DMS79 (cell line): ENCODE results near the gene ARHGAP11A.

Source experiments
- DNase-seq: peaks from one replicate; lab custom pipeline; 2025; lab: John Stamatoyannopoulos, UW

Gene ARHGAP11A

GRCh38 chr15:32657198-32657883, 42.0 kb downstream of the ARHGAP11A start:
- DNase-seq: no peak

- DNase-seq: no peak
Observed at GRCh38 chr15:32657941-32658340, 42.6 kb downstream of the ARHGAP11A start.

DNA sequence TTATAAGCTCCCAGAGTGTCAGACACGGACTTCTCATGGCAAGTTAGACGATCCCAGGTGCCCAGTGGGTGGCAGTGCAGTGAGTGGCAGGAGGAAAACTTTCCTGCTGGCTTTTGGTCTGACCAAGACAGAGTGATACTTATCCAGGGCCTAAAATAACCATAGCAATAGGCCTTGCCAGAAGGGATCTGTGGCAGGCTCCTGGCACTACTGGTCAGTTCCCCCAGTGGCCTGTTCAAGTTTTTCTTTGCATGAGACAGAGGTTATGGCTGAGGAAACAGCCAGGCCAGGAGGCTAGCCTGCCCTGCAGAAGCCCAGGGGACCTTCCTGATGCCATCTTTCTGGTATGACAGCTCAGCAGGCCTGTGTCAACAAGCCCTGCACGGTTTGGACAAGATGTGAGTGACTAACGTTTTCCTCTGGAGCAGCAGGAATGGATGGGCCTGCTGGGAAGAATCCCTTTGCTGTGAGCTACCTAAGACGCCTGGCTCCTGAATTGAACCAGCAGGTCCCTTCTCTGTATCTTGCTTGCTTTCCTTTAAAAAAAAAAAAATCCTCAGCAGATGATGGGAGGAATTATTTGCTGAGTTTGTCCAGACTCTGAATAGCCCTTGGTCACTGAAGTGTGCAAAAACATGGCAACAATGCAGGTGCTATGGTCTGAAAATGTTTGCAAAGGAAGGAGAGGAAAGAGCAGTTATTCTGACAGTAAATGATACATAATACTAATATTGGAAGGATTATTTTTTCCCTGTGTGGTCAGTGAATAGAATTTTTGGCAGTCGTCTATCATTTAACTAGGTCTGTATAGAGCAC, 44.2 kb downstream of the ARHGAP11A start:
- peak; percentile 35 for DNase-seq

- DNase-seq: no peak
Observed at GRCh38 chr15:32663671-32664070, 48.4 kb downstream of the ARHGAP11A start.

GRCh38 chr15:32664796-32665195, 49.5 kb downstream of the ARHGAP11A start:
- DNase-seq: no peak

DNA sequence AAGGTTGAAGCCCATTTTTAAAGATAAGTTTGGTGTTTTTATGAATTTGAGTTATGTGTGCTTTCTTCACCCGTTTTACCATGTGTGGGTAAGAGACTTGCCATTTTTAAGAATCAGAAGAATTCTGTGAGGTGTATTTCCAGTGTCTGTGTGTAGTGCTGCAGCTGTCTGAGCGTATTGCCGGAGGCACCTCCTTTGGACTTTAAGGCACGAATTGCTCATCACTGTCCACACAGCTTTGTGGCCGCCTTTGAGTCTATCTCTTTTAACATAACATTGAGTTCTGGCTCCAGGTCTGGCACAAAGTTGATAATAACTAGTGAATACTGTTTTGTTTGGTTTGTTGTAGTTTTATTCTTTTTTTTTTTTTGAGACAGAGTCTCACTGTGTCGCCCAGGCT, 52.0 kb downstream of the ARHGAP11A start:
- DNase-seq: no peak

DNA sequence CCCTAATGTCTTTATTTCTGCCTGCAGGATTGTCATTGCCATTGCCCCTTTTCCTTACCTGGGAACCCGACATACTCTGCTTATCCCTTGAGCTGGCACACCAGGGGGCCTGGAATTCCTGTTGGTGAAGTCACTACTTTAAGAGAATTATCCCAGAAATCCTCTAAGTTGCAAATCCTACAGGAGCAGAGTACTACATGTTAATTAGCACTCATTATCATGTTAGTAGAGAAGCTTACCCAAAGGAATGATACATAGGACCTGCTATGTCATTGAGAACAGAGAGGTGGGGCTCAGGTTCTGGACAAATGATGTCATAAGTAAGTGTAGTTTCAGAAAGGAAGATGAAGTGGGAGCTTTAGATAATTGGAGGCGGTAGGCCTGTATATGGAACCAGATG, 53.6 kb downstream of the ARHGAP11A start:
- DNase-seq: no peak

DNA sequence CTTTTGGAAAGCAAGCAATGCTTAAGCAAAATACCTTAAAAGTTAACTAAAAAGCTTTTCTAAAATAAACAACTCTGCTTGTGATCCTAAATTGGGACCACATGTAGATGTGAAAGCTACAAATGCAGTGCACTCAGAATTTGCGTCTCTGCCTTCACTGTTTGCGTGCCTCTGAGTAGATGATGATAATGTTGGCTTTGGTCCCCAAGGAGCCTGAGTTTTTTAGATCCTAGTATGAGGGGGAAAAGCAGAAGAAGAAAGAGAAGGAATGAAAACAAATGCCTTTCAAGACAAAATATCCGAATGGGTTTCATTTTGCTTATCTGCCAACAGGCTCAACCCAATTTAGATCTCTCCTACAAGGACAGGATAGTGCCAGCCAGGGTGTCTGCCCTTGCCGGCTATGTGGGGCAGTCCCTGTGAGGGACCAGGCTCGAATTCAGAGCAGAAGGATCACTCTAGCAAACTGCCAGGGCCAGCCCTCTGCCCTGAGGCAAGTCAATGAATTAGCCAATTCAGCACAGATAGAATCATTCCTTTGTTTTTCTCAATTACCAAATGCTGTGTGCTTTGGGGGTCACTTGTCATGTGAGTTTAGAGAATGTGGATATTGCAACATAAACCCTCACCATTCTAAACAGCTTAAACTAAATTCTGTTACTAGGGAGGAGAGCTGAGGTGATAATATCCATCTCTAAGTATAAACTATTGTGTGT, 54.8 kb downstream of the ARHGAP11A start:
- DNase-seq: no peak

DNA sequence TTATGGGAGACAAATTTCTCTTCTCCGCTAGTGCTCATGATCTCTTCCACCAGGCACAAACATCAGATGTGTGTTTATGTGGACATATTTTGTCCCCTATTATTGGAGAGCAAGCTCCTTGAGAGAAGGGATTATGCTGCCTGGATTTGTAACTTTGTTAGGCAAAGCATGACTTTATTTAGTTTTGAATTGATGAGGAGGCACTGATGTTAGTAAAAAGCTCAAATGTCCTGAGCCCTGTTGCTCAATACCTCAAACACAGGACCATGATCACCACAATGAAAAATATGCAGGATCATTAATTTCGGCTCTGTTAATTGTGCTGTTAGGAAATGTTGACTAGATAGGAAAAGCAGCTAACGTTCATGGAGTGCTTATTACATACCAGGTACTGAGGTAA, 55.3 kb downstream of the ARHGAP11A start:
- no peak for DNase-seq

- DNase-seq: no peak
Observed at GRCh38 chr15:32671339-32672325, 56.3 kb downstream of the ARHGAP11A start.

DNA sequence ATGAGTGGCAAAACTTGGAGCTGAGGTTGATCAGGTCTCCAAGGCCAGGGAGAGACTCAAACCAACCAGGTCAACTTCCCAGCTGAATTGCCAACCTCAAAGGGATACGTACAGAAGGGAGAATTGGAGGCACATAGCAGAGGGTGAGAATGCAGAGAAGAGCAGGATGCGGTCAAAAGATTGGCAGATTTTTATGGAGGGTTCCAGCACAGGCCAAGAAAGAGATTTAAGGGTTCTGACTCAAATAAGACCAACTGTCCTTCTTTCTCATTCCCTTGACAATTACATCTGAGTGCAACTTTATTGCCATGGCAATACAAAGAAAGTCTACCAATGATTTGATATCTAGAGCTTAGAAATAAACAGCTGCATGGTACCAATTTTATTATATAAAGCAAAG, 59.4 kb downstream of the ARHGAP11A start:
- DNase-seq: no peak

GRCh38 chr15:32675466-32675865, 60.2 kb downstream of the ARHGAP11A start:
- DNase-seq: no peak

GRCh38 chr15:32676169-32676568, 60.9 kb downstream of the ARHGAP11A start:
- DNase-seq: peak; percentile 77

- peak; percentile 40 for DNase-seq
Observed at GRCh38 chr15:32677238-32677750, 62.0 kb downstream of the ARHGAP11A start.

- peak; percentile 53 for DNase-seq
Observed at GRCh38 chr15:32679298-32679690, 64.0 kb downstream of the ARHGAP11A start.

DNA sequence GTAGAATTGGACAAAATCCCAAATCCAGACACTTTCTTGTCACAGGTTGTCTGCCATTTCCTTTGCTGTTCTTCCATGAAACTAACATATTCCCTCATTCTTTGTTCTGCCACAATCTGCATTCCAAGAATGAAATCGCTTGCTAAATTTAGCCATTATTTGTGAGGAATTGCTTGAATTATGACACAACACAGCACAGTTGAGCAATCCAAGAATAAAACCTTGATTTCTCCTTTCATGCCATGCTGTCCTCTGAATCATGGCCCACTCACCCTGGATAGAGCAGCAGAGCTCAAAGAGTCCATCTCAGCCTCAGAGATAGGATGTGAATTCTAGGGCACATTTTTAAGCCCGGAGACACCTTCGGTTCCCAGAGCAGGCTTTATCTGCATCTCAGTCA, 67.3 kb downstream of the ARHGAP11A start:
- no peak for DNase-seq

DNA sequence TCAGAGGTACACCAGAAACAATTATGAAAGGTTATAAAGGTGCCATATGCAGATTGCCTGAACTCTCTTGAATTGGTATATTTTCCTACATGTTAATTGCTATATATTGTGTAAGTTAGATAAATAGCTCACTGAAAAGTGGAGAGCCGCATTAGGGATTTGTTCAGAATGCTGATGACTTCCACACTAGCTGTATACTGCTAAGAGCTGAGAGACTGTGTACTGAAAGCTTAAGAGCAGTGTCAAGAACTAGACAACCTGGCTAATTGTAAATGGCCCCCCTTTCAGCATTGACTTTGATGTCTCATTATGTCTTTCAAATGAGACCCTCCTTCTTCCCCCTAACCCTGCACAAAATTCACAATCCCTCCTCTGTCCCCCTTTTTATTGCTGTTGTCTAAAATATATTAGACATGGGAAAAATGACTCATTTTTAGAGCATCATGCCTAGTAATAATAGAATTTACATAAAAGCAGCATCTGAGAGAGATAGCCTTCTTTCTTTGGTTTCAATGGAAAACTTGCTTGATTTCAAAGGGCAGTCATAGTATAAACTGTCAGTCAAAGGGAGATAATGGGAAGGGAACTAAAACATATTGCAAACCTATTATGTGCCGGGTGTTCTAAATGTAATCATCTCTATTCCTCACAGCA, 67.8 kb downstream of the ARHGAP11A start:
- DNase-seq: no peak

- DNase-seq: no peak
Observed at GRCh38 chr15:32683906-32684584, 68.7 kb downstream of the ARHGAP11A start.

DNA sequence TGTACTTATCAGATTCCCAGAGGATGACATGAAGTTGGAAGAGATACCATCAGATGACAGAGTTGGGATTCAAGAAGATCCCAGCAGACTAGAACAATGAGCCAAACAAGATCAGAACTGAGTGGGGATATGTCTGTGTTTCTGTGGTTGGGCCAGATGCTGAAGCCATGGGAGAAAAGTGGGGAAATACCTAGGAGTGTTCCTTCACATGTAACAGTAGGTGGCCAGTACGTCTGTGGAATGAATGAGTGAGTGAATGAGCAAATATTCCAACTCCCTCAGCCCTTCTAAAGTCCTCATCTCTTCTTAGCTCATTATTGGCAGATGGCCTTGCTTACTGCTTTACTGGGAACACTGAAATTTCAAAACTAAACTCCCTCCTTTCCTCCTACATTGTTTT, 70.3 kb downstream of the ARHGAP11A start:
- no peak for DNase-seq

GRCh38 chr15:32687556-32687955, 72.3 kb downstream of the ARHGAP11A start:
- no peak for DNase-seq
